D721Med (cell line): Measurements from ENCODE around the gene AZIN2.
"Not testable (repeated sequence)": the region's sequence is repeated elsewhere in the genome, so short reads cannot be mapped to it uniquely, and the experiment has no call there.

Experiments used
- DNase-seq: peaks from one replicate; pipeline ENCODE4 v3.0.0; 2011; ENCODE audit warnings: low spot score; ENCODE audit not compliant: insufficient read length
- FAIRE-seq: peaks from 2 replicates; lab custom pipeline; 2011; peaks lifted over from hg19 to GRCh38; lab: Jason Lieb, UNC
- CTCF ChIP-seq: IDR thresholded peaks from 2 replicates; pipeline ENCODE4 v1.5.1; 2012; ENCODE audit warnings: mild to moderate bottlenecking, control low read depth; ENCODE audit not compliant: insufficient read depth; ENCODE audit errors: missing control alignments

AZIN2 gene

GRCh38 chr1:33094971-33095604 lies 14.1 kb downstream of the AZIN2 start:
- TF ChIP-seq CTCF, result peak; percentile 93
- FAIRE-seq, result peak; percentile 69
- DNase-seq, result peak; percentile 36

GRCh38 chr1:33096363-33097005 lies 15.5 kb downstream of the AZIN2 start:
- DNase-seq (no peak), FAIRE-seq (no peak)
- TF ChIP-seq CTCF, result no peak

- no peak for TF ChIP-seq CTCF
- no peak for FAIRE-seq
- DNase-seq, result no peak
These were observed 16.2 kb downstream of the AZIN2 start for GRCh38 chr1:33097137-33097611.

- DNase-seq (no peak), FAIRE-seq (no peak)
- TF ChIP-seq CTCF, result no peak
These were observed 16.8 kb downstream of the AZIN2 start for GRCh38 chr1:33097762-33098161.

GRCh38 chr1:33098371-33098770 lies 17.4 kb downstream of the AZIN2 start:
- no peak for TF ChIP-seq CTCF
- FAIRE-seq (no peak), DNase-seq (no peak)

- TF ChIP-seq CTCF, result no peak
- FAIRE-seq, result no peak
- no peak for DNase-seq
These were observed 18.6 kb downstream of the AZIN2 start for GRCh38 chr1:33099290-33100118.

- not testable (repeated sequence) for FAIRE-seq, DNase-seq
These were observed 19.1 kb downstream of the AZIN2 start for GRCh38 chr1:33100119-33100415.
